HG02610 (cell line): Measurements from ENCODE around the gene SPATA32.

Experiments
- ATAC-seq: cut with Tn5 transposase; IDR thresholded peaks from one replicate; pipeline ENCODE4 v1.9.1; 2021; ENCODE audit warnings: mild to moderate bottlenecking, moderate library complexity; ENCODE audit not compliant: unreplicated experiment

The SPATA32 gene

GRCh38 chr17:45293413-45294211, 31.7 kb upstream of the SPATA32 start:
- no peak for ATAC-seq

- ATAC-seq: no peak
Measured at GRCh38 chr17:45292696-45293412, 31.0 kb upstream of the SPATA32 start.

DNA sequence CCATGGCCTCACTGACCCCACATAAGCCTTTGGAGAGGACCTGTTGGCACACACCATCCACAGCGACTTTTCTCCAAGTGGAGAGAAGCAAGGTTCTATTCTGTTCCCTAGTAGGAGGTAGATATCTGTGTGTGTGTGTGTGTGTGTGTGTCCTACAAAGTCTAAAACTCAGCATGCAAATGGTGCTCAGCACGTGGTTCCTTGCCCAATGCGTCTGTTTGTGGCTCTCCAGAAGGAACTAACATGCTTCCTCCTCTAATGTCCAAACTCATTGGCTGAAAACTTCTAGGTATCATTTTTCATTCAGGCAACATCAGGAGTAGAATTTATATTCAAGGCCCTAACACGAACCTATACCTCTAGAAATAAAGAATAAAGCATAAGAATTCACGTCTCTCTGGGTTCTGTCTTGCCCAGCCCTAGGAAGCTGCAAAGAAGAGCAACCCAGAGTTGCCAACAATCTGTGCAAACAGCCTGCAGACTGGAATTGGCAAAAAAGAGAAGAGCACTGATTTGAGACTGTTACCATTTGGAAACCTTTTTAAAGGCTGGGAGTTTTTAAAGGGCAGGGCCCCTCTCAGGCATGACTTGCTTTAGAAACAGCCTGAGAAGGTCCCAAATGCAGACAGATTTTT, 29.4 kb upstream of the SPATA32 start:
- no peak for ATAC-seq

GRCh38 chr17:45290269-45290765, 28.4 kb upstream of the SPATA32 start:
- ATAC-seq: no peak

DNA sequence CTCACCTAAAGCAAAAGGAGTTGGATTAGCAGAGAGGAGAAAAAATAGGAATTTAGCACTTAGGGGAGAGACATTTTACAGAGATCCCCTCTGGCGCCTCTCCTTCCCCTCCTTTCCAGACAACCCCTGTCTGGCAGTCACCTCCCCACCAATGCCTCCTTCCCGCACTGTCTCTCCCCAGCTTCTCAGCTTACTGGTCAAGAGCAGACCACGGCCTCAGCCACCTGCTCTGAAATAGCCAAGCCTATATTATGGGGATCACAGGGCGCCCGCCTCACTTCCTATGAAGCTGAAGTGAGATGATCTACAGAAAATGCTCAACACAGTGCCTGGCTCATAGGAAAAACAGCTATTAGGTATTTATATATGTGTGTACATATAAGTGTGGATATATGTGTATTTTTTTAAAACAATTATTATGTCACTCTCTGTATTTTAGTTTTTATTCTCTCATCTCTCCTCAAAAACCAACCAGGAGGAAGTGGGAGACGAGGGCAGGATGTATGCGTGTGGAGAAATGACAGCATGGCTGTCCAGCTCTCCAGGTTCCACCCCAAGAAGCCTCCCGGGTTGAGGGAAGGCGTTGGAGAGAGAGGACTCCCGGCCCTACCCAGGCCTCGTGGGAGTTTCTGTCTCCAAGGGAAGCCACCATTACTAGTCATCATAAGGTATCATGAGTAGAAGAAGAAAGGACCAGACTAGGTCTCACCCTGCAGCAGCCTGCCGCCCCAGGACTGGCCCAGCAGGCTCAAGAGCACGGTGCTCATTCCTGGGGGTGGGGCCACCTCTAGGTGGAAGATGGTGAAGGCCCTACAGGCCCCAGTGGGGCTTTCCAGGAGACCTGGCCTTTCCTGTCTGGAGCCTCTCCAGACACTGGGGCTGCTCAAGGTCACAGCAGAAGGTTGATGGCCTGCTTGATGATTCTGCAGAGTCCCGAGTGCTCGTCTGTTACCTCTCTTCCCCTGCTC, 27.7 kb upstream of the SPATA32 start:
- no peak for ATAC-seq

DNA sequence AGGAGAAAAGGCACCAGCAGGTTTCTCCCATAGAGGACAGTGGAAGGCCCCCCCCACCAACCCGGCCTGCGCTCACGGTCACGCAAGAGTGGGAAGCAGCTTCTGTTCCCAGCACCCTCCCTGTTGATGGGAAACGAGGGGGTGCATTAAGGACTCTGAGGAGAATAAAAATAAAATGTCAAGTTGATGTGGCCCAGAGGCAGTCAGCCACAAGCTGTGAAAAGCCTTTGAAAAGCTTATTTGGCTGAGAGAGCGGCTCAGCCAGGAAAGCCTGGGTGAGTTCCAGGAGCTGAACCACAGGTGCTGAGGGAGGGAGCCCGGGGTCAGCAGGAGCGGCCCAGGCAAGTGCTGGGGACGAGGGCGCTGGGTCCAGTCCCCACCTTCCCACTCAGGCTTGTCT, 26.9 kb upstream of the SPATA32 start:
- no peak for ATAC-seq

DNA sequence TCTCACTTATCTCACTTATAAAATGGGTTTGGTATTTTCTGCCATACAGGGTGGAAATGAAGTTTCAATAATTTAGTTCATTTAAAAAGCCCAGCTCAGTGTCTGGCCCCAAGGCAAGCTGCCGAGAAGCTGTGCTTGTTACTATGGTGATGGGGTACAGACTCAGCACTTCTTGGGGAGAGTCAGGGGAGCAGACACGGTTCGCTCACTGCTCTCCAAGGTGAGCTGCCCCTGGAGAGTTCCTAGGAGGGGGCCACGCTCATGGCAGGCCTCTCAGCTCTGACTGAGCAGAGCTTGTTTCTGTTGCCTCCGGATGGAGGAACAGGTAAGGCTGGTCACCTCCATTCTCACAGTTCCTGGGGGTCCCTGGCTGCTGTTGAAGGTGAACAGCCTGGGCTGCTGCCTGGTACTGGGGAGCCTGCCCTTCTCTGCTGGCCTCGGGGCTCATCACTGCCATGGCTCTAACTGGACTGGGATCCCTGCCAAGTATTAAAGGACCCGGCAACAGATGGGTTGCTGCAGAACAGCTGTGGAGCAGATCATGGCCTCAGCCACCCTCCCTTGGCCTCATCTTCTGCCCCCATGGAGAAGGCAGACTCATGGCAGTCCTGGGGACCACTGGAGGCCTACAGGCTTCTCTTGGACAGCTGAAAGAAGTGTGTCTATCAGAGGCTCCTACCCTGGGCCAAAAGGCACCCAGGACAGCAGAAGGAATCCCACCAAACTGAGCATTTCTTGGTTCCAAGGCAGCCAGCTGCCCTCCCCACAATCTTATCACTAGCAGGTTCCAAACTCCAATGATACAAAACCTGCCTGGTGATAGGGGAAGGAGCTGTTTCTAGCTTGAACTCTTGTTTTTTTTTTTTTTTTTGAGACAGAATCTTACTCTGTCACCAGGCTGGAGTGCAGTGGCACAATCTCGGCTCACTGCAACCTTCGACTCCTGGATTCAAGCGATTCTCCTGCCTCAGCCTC, 25.9 kb upstream of the SPATA32 start:
- ATAC-seq: no peak

DNA sequence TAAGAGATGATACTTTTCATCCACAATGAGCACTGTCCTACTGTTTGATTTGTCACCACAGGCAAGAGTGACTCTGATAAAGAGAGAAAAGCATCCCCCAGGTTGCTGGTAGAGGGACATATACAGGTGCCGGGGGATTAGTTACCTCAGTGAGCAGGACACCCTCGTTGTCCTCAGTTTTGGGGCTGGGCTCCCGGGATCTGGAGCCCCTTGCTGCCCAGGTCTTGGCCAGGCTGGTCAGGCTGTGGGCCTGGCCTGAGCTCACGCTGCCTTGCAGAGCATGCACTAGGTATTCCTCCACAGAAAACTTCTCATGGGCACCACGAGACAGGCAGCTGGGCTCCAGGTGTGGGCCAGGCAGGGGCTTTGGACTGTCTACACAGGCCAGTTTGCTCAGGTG, 24.4 kb upstream of the SPATA32 start:
- no peak for ATAC-seq

GRCh38 chr17:45284176-45285140, 22.6 kb upstream of the SPATA32 start:
- no peak for ATAC-seq

- ATAC-seq: no peak
Measured at GRCh38 chr17:45283711-45284110, 21.8 kb upstream of the SPATA32 start.

GRCh38 chr17:45282683-45283644, 21.1 kb upstream of the SPATA32 start:
- ATAC-seq: no peak

DNA sequence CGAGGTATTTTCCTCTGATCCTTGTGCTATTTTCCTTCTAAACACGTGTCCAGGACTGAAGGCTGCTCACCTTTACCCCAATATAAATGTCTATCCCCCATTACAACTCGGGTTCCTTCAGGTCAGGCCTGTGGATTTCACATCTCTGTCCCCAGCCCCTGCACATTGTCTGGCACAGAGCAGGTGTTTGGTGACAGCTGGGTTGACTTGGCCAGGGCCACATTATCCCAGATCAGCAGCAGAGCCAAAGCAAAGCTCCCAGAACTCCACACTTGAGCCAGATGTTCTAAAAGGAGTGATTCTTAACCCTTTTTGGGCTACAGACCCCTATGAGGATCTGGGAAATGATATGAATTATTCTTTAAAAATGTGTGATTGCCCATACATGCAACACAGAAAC, 18.0 kb upstream of the SPATA32 start:
- no peak for ATAC-seq

DNA sequence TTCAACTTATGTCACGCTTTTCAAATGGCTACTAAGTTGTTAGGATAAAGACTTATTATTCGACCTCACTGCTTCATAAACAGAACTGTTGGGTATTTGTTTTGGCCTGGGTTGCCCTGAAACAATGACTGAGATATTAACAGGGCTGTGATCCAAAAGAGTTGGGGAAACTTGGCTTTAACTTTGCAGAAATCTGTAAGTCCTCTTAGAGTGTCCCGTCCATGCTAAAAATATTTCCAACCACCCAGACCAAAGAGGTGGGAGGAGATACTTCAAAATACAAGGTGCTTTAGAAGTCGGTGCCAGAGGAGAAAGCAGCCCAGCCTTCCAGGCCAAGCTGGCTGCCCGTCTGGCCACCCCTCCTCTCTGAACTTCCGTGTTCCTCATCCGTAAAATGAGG, 16.1 kb upstream of the SPATA32 start:
- ATAC-seq: no peak

- no peak for ATAC-seq
Measured at GRCh38 chr17:45277216-45277849, 15.4 kb upstream of the SPATA32 start.

GRCh38 chr17:45276031-45276430, 14.1 kb upstream of the SPATA32 start:
- ATAC-seq: no peak

DNA sequence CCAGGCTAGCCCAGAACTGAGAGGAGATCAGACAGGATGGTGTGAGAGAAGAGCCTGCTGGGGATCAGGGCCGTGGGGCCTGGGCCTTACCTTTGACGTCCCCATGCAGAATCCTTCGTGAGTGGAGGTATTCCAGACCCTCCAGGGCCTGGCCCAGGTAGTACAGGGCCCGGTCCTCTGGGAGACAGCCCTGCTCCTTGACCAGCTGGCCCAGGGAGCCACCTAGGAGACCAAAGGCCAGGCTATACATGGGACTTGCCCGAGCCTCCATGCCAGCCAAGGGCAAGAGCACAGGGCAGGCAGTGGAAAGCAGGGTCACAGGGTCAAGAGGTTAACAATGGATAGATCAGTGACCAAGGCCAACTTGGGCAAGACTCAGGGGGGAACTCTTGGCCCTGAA, 12.1 kb upstream of the SPATA32 start:
- ATAC-seq: no peak

DNA sequence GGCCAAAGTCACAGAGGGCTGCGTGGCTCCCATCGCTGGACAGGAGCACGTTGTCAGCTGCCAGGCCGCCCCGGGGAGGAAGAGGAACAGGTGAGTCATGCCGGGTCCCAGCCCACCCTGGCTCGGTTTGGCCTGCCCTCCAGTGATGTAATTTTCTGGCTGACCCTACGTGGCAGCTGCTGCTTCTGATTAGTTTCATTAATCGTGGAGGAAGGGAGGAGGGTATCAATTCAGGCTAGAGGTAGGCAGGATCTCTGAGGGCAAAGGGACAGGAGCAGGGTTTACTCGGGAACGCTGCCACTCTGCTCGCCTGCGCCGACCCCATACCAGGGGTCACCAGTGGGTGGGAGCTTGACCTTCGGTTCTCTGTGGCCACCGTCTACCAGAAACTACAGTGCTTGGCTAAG, 11.7 kb upstream of the SPATA32 start:
- no peak for ATAC-seq
